OCI-LY3 (cell line): Measurements from ENCODE around the gene WBP2.

Experiments
- H2AFZ ChIP-seq: fragments of 200-600, 300-600 bp; shearing (Covaris generic); 2 replicates; pipeline ENCODE4 v1.6.0; 2014; ENCODE audit warnings: antibody characterized with exemption, low read depth, low read length
- H3K27ac ChIP-seq: fragments of 200-600, 300-600 bp; sonication (generic); 2 replicates; pipeline ENCODE4 v1.5.1; 2014; ENCODE audit warnings: mild to moderate bottlenecking, low read length, moderate library complexity, mixed read lengths
- H3K27me3 ChIP-seq: fragments of 200-600, 300-600 bp; sonication (generic); 2 replicates; pipeline ENCODE4 v1.6.1; 2014; ENCODE audit warnings: low read depth, low read length, mixed read lengths
- H3K36me3 ChIP-seq: fragments of 200-600, 300-600 bp; sonication (generic); replicated peaks from 2 replicates; pipeline ENCODE3; 2014; ENCODE audit warnings: low read depth, low read length, mixed read lengths
- H3K4me1 ChIP-seq: fragments of 300-600, 200-600 bp; sonication (generic); 2 replicates; pipeline ENCODE4 v1.6.1; 2014; ENCODE audit warnings: low read length, mixed read lengths
- H3K4me2 ChIP-seq: fragments of 200-600, 300-600 bp; sonication (generic); 2 replicates; pipeline ENCODE4 v1.6.1; 2014; ENCODE audit warnings: low read length, mixed read lengths
- H3K4me3 ChIP-seq: fragments of 300-600, 200-600 bp; sonication (generic); 2 replicates; pipeline ENCODE4 v1.5.1; 2014; ENCODE audit warnings: antibody characterized with exemption, mild to moderate bottlenecking, low read length, moderate library complexity
- H3K79me2 ChIP-seq: fragments of 300-600, 200-600 bp; shearing (Covaris generic); 2 replicates; pipeline ENCODE4 v1.6.1; 2014; ENCODE audit warnings: mild to moderate bottlenecking, low read length, mixed read lengths
- H3K9ac ChIP-seq: fragments of 300-600, 200-600 bp; shearing (Covaris generic); 2 replicates; pipeline ENCODE4 v1.6.0; 2014; ENCODE audit warnings: mild to moderate bottlenecking, low read length, moderate library complexity
- H3K9me3 ChIP-seq: fragments of 200-600, 300-600 bp; shearing (Covaris generic); 2 replicates; pipeline ENCODE4 v1.6.1; 2014; ENCODE audit warnings: low read length, mixed read lengths; ENCODE audit not compliant: insufficient read depth
- H4K20me1 ChIP-seq: fragments of 200-600, 300-600 bp; sonication (generic); 2 replicates; pipeline ENCODE4 v1.6.1; 2016; ENCODE audit warnings: low read length, mixed read lengths; ENCODE audit not compliant: insufficient read depth
- CTCF ChIP-seq: fragments of 200-600, 300-600 bp; sonication (generic); IDR thresholded peaks from 2 replicates; pipeline ENCODE4 v1.5.1; 2014; ENCODE audit warnings: antibody characterized with exemption, low read length, low read depth
- EZH2phosphoT487 ChIP-seq: fragments of 200-600 bp; shearing (Covaris generic); IDR thresholded peaks from 2 replicates; pipeline ENCODE4 v1.6.1; 2018; ENCODE audit warnings: antibody characterized with exemption, mixed run types, low read depth

The WBP2 gene

GRCh38 chr17:75822119-75822799, 32.9 kb downstream of the WBP2 start:
- H3K9ac ChIP-seq = no peak overlapping the region

GRCh38 chr17:75821552-75821951, 33.6 kb downstream of the WBP2 start:
- Histone ChIP-seq H3K4me2 (no peak overlapping the region), H2AFZ (no peak overlapping the region), H3K4me3 (no peak overlapping the region), H3K27ac (no peak overlapping the region), H4K20me1 (no peaks in the 10 kb centered on the region), H3K79me2 (no peaks in the 10 kb centered on the region), H3K9me3 (no peaks in the 10 kb centered on the region), H3K9ac (no peak overlapping the region), H3K27me3 (no peaks in the 10 kb centered on the region), H3K4me1 (no peaks in the 10 kb centered on the region), H3K36me3 (peaks cover 28% of the 10 kb centered on the region)
- TF ChIP-seq EZH2phosphoT487 = no peak
- TF ChIP-seq CTCF = no peak

More at GRCh38 chr17:75822119-75822799, 32.9 kb downstream of the WBP2 start:
- H3K79me2 ChIP-seq = no peaks in the 10 kb centered on the region
- H3K4me2 ChIP-seq = no peak overlapping the region
- H3K36me3 ChIP-seq = peaks cover 25% of the 10 kb centered on the region
- no peaks in the 10 kb centered on the region for H3K27me3 ChIP-seq
- no peaks in the 10 kb centered on the region for H3K9me3 ChIP-seq
- no peak overlapping the region for H3K27ac ChIP-seq
- H4K20me1 ChIP-seq = no peaks in the 10 kb centered on the region
- TF ChIP-seq EZH2phosphoT487 (no peak), CTCF (no peak)
- no peak overlapping the region for H3K4me3 ChIP-seq
- H2AFZ ChIP-seq = no peak overlapping the region
- H3K4me1 ChIP-seq = 0 out of 2 replicates have a peak, but pooled peaks cover 3% of the 10 kb centered on the region

- H3K27ac ChIP-seq = no peak overlapping the region
Measured at GRCh38 chr17:75820094-75821080, 34.7 kb downstream of the WBP2 start.

More at GRCh38 chr17:75820094-75821080, 34.7 kb downstream of the WBP2 start:
- H3K36me3 ChIP-seq = peaks cover 33% of the 10 kb centered on the region
- H2AFZ ChIP-seq = no peak overlapping the region
- no peaks in the 10 kb centered on the region for H3K79me2 ChIP-seq
- no peaks in the 10 kb centered on the region for H3K4me1 ChIP-seq
- H3K9ac ChIP-seq = no peak overlapping the region
- no peak overlapping the region for H3K4me2 ChIP-seq
- TF ChIP-seq EZH2phosphoT487 (no peak), CTCF (no peak)
- no peaks in the 10 kb centered on the region for H3K27me3 ChIP-seq
- H4K20me1 ChIP-seq = no peaks in the 10 kb centered on the region
- H3K4me3 ChIP-seq = no peak overlapping the region
- no peaks in the 10 kb centered on the region for H3K9me3 ChIP-seq
